A673 (cell line): ENCODE results near the gene CGB3. TPM values are rescaled to one million over a fixed set of nuclear protein-coding genes. Genes with fewer than 3 reads are reported as not detected.

Experiments used
- BruUV-seq: library from RNA; stranded (reverse); fragments of 400-500 nt; replicated peaks from 2 replicates; lab custom pipeline; 2021; lab: Mats Ljungman, UMichigan
- CTCF ChIA-PET: fragments of 300-600 bp; sonication (Branson Sonifier 250); formaldehyde crosslinking; loops from one replicate; lab custom pipeline; 2022; ENCODE audit warnings: antibody characterized with exemption; lab: Charles Lee
- POLR2A ChIA-PET: fragments of 300-600 bp; sonication (Branson Sonifier 250); formaldehyde crosslinking; loops from one replicate; lab custom pipeline; 2022; ENCODE audit warnings: antibody characterized with exemption; ENCODE audit not compliant: low non-redundant PET; lab: Charles Lee
- DNase-seq: peaks from one replicate; pipeline ENCODE4 v3.0.0-alpha.2; 2015; ENCODE audit warnings: low spot score
- H3K27ac ChIP-seq: fragments of 200-600 bp; sonication (generic); 2 replicates; pipeline ENCODE4 v1.5.1; 2016; ENCODE audit warnings: mixed run types, low read depth, mild to moderate bottlenecking, mixed read lengths, antibody characterized with exemption, low read length; ENCODE audit not compliant: poor library complexity, severe bottlenecking
- H3K27me3 ChIP-seq: fragments of 200-600 bp; sonication (generic); replicated peaks from 2 replicates; pipeline ENCODE4 v1.6.1; 2017; ENCODE audit warnings: mixed run types, low read depth, mild to moderate bottlenecking, mixed read lengths, antibody characterized with exemption, low read length; ENCODE audit not compliant: insufficient read depth, poor library complexity
- H3K36me3 ChIP-seq: fragments of 200-600 bp; sonication (generic); 2 replicates; pipeline ENCODE4 v1.6.1; 2016; ENCODE audit warnings: mixed run types, mild to moderate bottlenecking, mixed read lengths, antibody characterized with exemption, low read length; ENCODE audit not compliant: insufficient read depth, poor library complexity, severe bottlenecking
- H3K4me1 ChIP-seq: fragments of 200-600 bp; sonication (generic); 2 replicates; pipeline ENCODE4 v1.6.1; 2017; ENCODE audit warnings: mixed run types, mild to moderate bottlenecking, mixed read lengths, antibody characterized with exemption, low read length; ENCODE audit not compliant: insufficient read depth, poor library complexity, severe bottlenecking
- H3K4me3 ChIP-seq: fragments of 200-600 bp; sonication (generic); 2 replicates; pipeline ENCODE4 v1.5.1; 2016; ENCODE audit warnings: low read depth, mixed run types, mild to moderate bottlenecking, mixed read lengths, low read length; ENCODE audit not compliant: poor library complexity, severe bottlenecking
- H3K9me3 ChIP-seq: fragments of 200-600 bp; sonication (generic); 2 replicates; pipeline ENCODE4 v1.6.1; 2016; ENCODE audit warnings: mixed run types, low read depth, mild to moderate bottlenecking, mixed read lengths, antibody characterized with exemption, low read length; ENCODE audit not compliant: poor library complexity, severe bottlenecking
- CTCF ChIP-seq: fragments of 300-800, 200-600 bp; sonication (generic); conservative IDR thresholded peaks from 2 replicates; pipeline ENCODE4 v1.5.1; 2017; ENCODE audit warnings: low read depth, mild to moderate bottlenecking, antibody characterized with exemption, low read length, moderate library complexity, mixed read lengths
- EZH2 ChIP-seq: fragments of 200-600 bp; sonication (generic); IDR thresholded peaks from 2 replicates; pipeline ENCODE4 v1.6.1; 2017; ENCODE audit warnings: borderline replicate concordance, low read depth, mild to moderate bottlenecking, mixed read lengths, antibody characterized with exemption, low read length; ENCODE audit not compliant: poor library complexity, severe bottlenecking
- intact Hi-C: fragments of 100-400 bp; cut with micrococcal nuclease; formaldehyde crosslinking; loops from one replicate; pipeline ENCODE4 v1.10.0; 2022; ENCODE audit not compliant: unreplicated experiment
- microRNA-seq: library from miRNA; unstranded; fragments of <30 nt; microRNA quantifications from one replicate; pipeline ENCODE4 v1.2.0, GENCODE V29; 2021
- total RNA-seq: library from RNA; stranded (reverse); gene quantifications from 2 replicates; pipeline ENCODE4 v1.2.3, GENCODE V29; 2021

The CGB3 gene
- total RNA-seq, 1 experiment from 2014 or later: not detected

GRCh38 chr19:48975947-48976847, 47.9 kb downstream of the CGB3 start:
- ChIA-PET CTCF (interaction anchor here (0.7 kb wide), 1 partner anchor 134 kb away, joined by 7 read pairs; no protein-coding TSS in a partner anchor), POLR2A (no interaction called here)
- no peaks in the 10 kb centered on the region for H3K4me1 ChIP-seq
- no peak overlapping the region for H3K27ac ChIP-seq
- TF ChIP-seq CTCF: no peak
- no peak for TF ChIP-seq EZH2
- intact Hi-C loops: no loop called here
- BruUV-seq: no TSS peak
- no peak overlapping the region for H3K4me3 ChIP-seq
- peak; percentile 76 for DNase-seq
- no peaks in the 10 kb centered on the region for H3K27me3 ChIP-seq
- peaks cover 25% of the 10 kb centered on the region for H3K36me3 ChIP-seq
- no peaks in the 10 kb centered on the region for H3K9me3 ChIP-seq

Small RNAs within 50 kb of the gene (microRNA-seq; reads per million reads assigned to microRNA genes)
- 1.6 reads per million for gene MIR6798

Other genes starting within 250 kb of the CGB3 start
- gene BCAT2, start 213.3 kb downstream of the CGB3 start, total RNA-seq: 54.0 and 62.7 TPM in 2 replicates
- gene HSD17B14, start 187.8 kb downstream of the CGB3 start, total RNA-seq: 2.0 and 3.0 TPM in 2 replicates
- gene PLEKHA4, start 155.7 kb downstream of the CGB3 start, total RNA-seq: 20.7 and 24.1 TPM in 2 replicates
- gene PPP1R15A, start 151.9 kb downstream of the CGB3 start, total RNA-seq: 27.6 and 41.2 TPM in 2 replicates
- not detected in 2 replicates for gene TULP2, start 125.6 kb downstream of the CGB3 start, total RNA-seq
- gene NUCB1, start 124.0 kb downstream of the CGB3 start, total RNA-seq: 86.7 and 109 TPM in 2 replicates
- gene DHDH, start 90.6 kb downstream of the CGB3 start, total RNA-seq: not detected in 2 replicates
- gene BAX, start 69.5 kb downstream of the CGB3 start, total RNA-seq: 103 and 112 TPM in 2 replicates
- 1,330 and 1,983 TPM in 2 replicates for gene FTL, start 59.0 kb downstream of the CGB3 start, total RNA-seq
- 54.6 and 57.0 TPM in 2 replicates for gene GYS1, start 31.0 kb downstream of the CGB3 start, total RNA-seq
- gene RUVBL2, start 30.4 kb downstream of the CGB3 start, total RNA-seq: 227 and 241 TPM in 2 replicates
- gene LHB, start 7.2 kb downstream of the CGB3 start, total RNA-seq: not detected in 2 replicates
- not detected in 2 replicates for gene CGB2, start 7.6 kb upstream of the CGB3 start, total RNA-seq
- gene CGB1, start 12.6 kb upstream of the CGB3 start, total RNA-seq: not detected in 2 replicates
- not detected in 2 replicates for gene CGB5, start 19.5 kb upstream of the CGB3 start, total RNA-seq
- gene CGB8, start 24.8 kb upstream of the CGB3 start, total RNA-seq: not detected in 2 replicates
- gene CGB7, start 33.4 kb upstream of the CGB3 start, total RNA-seq: not detected in 2 replicates
- not detected in 2 replicates for gene NTF4, start 40.5 kb upstream of the CGB3 start, total RNA-seq
- not detected in 2 replicates for gene KCNA7, start 48.4 kb upstream of the CGB3 start, total RNA-seq
- gene SNRNP70, start 61.1 kb upstream of the CGB3 start, total RNA-seq: 291 and 295 TPM in 2 replicates
- gene LIN7B, start 90.0 kb upstream of the CGB3 start, total RNA-seq: 19.9 and 24.3 TPM in 2 replicates
- gene C19orf73, start 94.8 kb upstream of the CGB3 start, total RNA-seq: 1.7 and 2.6 TPM in 2 replicates
- 33.1 and 33.6 TPM in 2 replicates for gene PPFIA3, start 95.2 kb upstream of the CGB3 start, total RNA-seq
- gene HRC, start 131.1 kb upstream of the CGB3 start, total RNA-seq: not detected in 2 replicates
- gene TRPM4, start 133.5 kb upstream of the CGB3 start, total RNA-seq: 107 and 116 TPM in 2 replicates